ENCODE data around the gene RRP1.

Gene RRP1

DNA sequence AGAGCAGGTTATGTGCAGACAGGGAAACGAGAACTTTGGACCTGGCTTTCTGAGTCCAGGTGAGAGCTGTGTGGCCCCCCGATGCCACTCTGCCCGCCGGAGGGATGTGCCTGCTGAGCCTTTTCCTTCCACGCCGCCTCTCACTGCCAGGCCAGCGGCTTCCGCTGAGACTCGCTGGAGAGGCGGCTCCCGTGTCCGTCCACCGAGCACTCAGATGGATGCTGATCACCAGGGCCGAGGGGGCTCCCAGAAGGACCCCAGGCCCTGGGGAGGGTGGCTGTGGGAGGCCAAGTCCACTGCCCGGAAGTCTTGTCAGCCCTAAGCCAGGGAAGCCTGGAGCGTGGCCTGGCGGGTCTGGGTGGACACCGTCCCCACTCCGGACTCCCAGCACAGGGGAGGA is 29.7 kb upstream of the RRP1 start:
- no peak for DNase-seq

DNA sequence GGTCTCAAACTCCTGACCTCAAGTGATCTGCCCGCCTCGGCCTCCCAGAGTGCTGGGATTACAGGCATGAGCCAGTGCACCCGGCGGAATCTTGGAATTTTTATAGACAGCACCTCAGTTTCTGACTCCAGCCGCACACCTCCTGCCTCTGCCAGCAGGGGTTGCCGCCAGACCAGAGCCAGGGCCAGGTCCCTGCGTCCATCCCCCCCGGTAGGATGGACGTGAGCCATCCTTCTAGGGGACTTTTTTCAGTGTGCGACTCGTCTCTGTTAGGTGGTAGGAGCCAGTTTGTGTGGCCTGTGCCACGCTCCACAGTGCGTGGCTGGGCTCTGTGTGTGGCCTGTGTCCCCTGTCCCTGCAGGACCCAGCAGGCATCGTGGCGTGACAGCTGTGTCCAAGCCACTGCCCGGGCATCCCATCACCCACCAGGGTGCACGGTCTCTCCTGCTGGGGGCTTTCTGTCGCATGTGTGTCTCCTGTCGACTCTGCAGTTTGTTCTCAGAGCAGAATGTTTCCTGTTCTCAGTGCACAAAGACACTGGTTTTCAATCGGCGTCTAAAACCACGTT is 28.9 kb upstream of the RRP1 start:
- DNase-seq: no peak

DNA sequence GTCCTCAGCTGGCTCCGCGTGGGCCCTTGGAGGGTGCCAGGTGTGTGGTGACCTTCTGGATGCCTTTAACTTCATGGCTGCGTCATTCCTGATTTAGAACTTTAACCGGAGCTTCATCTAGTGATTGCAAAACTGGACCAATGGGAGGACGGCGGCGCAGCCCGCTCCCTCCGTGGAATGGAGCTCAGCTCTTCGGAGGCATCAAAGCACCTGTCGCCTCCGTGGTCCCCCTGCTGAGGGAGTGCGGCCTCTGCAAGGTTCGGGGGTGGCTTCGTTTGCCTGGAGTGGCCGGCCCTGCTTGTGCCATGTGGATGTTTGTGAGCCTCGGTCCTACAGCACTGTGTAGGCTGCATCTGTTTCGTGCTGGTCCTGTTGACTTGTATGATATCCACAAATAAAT is 27.5 kb upstream of the RRP1 start:
- DNase-seq: no peak

DNA sequence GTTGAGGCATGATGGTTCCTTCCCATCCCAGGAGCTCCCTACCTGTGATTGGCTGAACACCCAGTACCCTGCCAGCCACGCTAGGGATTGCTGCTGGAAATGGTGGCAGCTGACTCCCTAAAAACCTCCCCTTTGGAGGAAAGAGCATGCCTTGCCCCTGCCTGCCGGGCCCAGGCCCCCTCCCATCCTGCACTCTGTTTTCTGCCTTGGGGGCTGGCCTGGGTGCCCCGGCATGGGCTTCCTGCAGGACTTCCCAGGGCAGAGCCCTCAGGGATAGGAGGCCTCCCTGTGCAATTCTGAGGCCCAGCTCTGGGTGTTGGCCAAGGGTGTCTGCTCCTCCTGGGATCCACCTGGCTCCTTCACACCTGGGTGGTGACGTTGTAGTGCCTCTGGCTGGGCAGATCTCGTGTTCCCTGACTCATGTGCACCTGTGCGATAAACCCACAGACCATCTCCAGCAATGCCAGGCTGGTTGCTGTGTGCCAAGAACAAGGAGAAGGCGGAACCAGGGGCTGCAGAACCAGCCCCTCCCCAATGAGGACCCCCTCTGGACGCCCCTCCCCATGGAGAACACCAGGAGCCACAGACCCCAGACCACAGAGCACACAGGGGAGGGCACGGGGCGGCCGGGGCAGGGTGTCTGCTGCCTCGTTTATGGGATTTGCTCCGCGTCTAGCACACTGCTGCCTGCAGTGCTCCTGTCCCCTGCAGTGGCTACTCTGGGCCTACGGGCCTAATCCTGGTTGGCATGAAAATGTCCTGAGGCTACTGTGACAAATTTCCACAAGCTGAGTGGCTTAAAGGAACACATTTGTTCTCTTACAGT is 26.9 kb upstream of the RRP1 start:
- no peak for DNase-seq

DNA sequence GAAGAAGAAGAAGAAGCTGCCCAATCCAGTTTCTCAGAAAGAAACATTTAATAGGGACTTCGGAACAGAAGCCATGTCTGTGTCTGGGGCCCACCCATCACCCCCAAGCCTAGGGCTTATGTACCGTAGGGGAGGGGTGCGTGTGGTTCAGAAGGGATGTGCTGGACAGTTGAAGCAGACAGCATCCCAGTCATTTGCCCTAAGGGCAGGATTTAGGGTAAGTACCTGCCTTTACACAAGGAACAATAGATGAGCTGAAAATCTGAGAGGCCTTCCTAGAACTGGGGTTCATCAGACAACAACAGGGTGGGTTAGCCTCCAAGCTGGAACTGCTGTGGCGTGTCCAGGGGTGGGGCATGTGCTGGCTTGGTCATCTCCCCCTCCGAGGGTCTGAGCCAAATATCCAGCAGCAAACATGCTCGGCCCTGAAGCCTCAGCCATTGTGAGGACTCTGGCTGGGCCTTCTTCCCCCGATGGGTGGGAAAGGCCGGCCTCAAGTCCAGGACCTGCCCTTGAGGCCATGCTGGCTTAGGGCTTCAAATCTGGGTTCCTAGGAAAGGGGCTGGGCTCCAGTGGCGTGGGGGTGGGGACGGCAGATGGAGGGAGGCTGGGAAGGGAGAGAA is 25.4 kb upstream of the RRP1 start:
- DNase-seq: no peak

DNA sequence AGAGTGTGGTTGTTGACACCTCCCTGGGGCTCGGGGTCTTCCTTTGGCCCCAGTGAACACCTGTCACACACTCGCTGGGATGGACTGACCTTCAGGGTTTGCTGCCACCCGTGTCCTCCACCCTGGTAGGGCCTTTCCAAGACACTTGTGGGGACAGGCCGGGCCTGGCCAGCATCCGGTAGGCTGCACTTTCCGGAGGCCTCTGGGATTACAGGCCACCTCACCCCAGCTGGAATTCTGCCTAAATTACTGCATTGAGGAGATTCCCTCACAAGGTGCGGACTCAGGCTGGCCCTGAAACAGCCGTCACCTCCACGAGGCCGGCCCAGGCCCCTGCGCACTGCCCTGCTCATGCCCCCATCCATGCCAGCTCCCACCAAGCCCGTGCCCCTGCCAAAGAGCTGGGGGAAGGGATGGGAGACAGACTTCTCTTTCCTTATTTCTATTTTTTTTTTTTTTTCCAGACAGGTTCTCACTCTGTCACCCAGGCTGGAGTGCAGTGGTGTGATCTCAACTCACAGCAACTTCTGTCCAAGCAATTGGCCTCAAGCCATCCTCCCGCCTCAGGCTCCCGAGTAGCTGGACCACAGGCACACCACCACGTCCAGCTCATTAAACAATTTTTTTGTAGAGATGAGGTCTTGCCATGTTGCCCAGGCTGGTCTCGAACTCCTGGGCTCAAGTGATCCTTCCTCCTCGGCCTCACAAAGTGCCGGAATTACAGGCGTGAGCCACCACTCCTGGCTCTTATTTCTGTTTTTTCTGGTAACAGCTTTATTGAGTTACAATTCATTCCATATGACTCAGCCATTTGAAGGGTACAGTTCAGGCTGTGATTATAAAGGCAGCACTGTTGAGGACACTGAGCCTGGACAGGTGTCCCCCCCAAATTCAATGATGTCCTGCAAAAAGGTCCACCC is 24.5 kb upstream of the RRP1 start:
- no peak for DNase-seq

DNA sequence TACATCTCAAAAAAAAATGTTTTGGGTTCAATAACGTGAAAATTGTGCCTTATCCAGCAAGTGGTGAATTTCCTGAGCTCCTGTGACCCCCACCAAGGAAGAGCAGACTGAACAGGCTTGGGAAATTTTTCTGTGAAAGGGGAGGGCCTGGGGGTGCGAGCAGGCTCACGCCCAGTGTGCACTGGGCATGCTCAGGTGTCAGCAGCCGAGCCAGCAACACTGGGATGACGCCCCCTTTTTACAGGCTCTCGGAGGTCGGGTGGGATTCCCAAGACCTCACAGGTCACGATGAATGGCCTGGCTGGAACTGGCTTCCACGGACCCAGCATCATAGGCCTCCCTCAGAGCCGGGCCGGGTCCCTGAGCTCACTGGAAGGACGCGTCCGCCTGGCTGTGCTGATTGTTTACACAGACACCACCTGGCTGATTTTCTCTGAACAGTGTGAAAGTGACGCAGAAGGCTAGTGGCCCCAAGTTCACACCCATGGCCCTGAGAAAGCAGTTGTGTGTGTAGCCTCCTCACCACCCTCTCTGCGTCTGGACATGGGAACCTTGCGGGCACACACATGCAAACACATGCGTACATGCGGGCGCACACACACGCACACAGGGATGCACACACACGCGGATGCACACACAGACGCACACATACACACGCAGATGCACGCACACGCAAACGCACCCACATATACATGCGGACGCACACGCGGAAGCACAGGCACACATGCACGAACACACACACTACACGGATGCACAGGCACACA is 22.5 kb upstream of the RRP1 start:
- no peak for DNase-seq

DNA sequence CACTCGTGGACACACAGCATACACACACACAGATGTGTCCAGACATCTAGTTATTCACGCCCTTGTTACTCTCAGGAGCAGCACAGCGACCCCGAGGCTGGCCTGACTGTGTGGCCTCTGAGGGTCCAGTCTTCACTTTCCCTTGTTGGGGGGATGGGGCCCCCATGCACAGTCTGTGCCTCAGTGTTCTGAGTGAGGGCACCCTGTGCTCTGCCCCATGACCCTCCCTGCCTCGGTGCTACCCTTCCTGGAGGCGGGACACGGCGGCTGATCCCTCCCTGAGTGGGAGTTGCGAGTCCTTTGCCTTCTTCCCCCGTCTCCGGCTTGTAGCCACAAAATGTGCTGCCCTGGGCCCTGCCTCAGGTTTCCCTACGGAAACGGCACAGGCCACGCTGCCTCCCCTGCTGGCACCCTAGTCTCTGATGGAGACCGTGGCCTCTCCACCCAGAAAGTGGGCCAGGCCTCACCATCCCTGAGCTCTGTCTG is 21.8 kb upstream of the RRP1 start:
- DNase-seq: no peak

DNA sequence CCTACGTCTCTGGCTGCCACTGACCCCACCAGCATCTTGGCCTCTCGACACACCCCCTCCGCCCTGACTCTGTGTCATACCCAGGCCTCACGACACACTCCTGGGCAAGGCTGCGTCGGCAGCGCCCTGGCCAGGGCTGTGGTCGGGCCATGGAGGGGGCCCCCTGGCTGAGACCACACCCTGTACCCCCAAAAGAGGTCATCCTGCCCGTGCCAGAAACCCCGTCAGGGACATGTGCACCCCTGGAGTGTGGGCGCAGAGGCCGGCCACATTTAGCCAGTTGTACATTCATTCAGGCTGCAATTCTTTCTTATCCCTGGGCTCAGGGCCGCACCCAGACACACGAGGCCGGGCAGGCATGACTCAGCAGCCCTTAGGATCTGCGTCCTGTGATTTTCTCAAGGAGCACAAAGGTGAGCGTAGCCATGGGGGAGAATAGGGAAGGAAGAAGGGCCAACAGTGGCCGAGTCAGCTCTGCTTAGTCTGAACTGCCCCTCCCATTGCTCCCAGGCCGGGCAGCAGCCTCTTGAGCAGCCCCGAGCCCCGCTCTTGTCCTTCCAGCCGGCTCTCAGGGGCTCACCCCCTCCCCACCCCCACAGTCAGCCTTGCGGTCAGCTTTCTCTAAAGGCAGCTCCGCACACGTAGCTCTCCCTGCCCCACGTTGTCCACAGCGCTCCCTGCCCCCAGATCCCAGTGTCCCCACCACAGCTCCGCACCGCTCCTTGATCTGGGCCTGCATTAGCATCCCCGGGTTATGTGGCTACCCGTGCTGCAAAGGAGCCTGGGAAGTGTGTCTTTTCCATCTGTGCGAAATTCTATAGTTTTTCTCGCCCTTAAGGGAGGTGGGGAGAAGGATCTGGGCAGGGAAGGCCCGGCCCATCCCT is 21.2 kb upstream of the RRP1 start:
- DNase-seq: no peak

DNA sequence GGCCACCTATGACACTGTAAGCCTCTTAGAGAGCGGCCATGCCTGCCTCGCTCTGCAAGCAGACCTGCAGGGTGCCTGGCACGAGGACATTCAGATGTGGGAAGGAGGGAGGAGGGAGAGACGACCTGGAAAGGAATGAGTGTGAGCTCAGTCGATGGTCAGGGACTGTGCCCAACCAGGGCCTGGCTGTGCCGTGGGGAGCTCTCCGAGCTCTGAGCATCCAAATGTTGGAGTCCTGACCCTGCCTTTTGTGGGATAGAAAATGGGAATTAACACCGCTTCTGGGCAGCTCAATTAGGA is 20.6 kb upstream of the RRP1 start:
- DNase-seq: no peak

DNA sequence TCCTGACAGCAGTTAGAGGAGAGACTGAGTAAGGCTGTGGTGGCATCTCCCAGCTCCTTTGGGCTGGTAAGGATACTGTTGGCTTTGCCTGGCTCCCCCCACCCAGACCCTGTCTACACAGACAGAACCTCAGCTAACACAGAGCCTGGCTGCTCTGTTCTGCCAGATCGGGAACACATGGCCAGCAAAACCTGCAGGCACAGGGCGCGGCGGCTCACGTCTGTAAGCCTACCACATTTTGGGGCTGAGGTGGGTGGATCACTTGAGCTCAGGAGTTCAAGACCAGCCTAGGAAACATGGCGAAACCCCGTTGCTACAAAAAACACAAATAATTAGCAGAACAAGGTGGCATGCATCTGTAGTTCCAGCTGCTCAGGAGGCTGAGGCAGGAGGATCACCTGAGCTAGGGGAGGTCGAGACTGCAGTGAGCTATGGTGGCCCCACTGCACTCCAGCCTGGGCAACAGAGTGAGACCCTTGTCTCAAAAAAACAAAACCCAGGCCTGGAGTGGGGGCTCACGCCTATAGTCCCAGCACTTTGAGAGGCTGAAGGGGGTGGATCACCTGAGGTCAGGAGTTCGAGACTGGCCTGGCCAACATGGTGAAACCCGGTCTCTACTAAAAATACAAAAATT is 19.9 kb upstream of the RRP1 start:
- DNase-seq: no peak

DNA sequence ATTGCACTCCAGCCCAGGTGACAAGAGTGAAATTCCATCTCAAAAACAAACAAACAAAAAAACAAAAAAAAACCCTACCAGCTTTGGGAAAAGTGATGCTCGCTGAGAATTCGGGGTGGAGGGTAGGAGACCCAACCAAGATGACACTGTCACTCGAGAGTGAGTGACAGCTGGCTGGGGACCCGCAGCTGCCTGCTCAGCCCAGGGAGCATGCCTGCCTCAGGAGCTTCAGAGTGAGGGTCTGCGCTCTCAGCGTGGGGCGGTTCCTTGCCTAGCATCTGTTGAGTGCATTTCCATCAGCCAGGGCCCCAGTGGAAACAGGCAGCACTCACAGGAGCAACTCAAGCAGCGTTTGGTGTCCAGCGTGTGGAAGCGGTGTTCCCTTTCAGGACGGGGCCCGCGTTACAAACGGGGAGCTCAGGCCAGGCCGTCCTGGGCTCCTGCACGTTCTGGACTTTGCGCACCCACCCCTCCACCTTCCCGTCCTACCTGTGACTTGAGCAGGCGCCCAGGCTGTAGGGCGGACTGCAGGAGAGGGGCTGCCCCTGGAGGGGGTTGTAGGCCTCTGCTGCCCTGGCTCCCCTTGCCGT is 19.2 kb upstream of the RRP1 start:
- no peak for DNase-seq

DNA sequence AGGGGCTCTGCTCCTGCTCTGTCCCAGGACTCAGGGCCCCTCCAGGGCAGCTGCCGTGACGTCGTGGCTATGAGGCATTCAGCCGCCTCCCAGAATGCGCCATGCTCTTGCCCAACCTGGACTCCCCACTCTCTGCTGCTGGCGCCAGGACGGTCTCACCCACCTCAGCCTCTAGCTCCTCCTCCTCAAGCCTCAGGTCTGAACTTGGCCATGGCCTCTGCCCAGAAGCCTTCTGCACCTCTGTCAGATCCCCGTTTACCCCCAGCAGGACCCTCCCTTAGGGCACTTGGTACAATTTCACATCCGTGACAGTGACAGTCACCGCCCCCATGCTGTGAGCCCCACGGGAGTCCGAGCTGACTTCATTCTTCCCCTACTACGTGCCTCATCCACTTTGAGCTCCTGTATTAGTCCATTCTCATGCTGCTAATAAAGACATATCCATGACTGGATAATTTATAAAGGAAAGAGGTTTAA is 18.1 kb upstream of the RRP1 start:
- DNase-seq: no peak

DNA sequence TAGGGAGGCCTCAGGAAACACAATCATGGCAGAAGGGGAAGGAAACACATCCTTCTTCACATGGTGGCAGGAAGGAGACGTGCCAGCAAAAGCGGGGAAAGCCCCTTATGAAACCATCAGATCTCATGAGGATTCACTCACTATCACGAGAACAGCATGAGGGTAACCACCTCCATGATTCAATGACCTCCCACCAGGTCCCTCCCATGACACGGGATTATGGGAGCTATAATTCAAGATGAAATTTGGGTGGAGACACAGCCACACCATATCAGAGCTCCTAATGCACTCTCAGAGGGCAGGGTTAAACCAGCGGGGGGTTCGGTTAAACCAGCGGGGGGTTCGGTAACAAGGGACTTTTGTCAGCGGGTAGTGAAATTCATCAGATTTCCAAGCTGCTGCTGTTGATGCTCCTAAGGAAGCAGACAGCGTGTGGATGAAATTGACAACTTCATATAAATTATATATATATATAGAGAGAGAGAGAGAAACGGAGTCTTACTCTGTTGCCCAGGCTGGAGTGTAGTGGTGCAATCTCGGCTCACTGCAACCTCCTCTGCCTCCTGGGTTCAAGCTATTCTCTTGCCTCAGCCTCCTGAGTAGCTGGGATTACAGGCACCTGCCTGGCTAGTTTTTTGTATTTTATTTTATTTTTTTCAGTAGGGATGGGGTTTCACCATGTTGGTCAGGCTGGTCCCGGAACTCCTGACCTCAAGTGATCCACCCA is 17.5 kb upstream of the RRP1 start:
- DNase-seq: no peak

DNA sequence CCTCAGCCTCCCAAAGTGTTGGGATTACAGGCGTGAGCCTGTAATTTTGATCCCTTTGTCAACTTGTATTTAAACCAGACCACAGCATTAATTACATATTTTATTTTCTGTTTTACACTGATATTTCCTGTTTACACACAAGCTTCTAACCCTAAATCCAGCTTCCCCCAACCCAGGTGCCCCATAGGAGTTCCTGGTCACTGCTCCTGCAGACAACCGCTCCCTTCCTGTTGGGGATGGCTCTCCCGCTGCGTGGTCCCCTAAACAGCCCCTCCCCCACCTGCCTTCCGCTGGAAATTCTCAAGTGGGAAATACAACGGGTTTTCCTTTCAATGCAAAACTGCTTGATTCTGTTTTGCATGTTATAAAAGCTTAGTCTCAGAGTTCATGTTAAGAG is 17.0 kb upstream of the RRP1 start:
- DNase-seq: no peak

DNA sequence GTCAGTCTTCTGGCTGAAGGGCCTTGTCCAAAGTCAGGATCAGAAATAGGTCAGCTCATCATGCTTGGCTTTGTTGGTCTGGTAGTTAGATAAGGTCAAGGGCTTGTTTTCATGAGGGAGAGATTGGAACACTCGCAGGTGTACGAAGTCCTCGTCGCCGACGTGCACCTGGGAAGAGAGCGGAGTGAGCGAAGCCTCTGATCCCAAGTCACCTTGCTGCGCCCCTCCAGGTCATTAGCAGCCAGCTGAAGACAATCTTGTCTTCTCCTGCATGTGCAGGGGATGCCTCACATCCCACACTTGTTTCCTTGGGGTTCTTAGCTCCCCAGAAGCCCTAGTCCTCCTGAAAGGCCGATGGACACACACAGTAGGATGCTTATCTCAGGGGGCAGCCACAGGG is 15.2 kb upstream of the RRP1 start:
- no peak for DNase-seq

DNA sequence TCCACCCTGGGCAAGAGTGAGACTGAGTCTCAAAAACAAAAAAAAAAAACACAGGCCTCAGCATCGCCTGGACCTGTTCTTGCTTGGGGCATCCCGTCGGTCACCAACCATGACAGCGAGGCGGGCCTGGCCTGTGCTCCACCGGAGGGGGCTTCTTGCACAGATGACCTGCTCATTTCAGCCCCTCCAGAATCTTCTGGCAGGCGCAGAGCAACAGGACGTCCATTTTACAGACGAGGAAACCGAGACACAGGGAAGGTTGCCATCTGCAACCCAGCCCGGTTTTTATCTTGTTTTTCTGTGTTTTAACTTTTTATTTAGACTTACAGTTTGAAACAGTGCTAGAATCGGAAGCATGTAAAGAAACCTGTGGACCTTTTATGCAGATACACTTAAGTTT is 14.2 kb upstream of the RRP1 start:
- no peak for DNase-seq

DNA sequence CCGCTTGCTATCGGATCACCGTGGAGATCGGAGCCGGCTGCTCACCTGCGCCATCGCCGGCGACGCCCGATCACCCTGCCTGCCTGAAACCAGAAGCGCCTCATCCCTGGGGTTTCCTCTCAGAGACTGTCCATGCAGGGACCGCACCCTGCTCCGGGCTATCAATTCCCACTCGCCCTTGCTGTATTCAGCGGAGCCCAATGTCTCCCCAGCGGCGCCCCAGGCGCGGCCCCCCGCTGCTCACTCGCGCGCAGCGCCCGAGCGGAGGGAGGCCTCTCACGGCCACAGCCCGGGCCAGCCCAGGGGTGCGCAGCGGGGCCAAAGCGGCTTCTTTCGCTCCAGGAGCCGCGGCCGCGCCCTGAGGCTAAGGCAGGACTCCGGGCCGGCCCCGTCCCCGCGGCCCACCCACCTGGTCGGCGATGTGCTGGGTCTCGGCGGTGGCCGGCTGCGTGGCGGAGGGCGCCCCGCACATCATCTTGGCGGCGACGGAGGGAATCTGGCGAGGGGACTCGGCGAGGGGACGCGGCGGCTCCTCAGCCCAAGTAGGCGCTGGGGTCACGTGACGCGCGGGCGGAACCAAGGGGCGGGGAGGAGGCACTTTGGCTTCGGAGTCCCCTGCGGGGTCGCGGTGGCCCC is 13.5 kb upstream of the RRP1 start, which contains the start of gene CSTB:
Gene CSTB, minus strand, starts transcription at position 514 of the 636 bp plus-strand sequence. Its CDS starts 39 bp downstream, at position 475.
- peak; percentile 85 for DNase-seq

DNA sequence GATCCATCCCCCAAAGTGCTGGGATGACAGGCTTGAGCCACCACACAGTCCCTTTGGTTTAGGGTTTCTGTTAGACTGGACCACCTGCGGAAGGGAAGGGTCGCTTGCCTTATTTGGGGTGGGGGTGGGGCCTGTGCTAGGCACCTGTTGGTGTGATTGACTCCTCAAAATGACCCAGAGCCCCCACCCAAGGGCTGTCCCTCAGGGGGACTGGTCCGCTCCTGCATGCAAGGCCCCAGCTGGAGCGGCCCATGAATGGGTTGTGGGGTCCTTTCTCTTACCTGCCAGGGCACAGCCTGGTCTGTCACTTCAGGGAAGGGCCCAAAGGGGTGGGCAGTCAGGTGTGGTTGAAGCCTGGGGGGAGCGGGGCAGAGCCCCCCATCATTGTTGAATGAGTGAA is 11.4 kb upstream of the RRP1 start:
- DNase-seq: no peak

All from activated gamma-delta T cell (primary cell).